ENCODE results near the gene INAFM2. TPM values are rescaled to one million over a fixed set of nuclear protein-coding genes. Genes with fewer than 3 reads are reported as not detected.

INAFM2 gene
- total RNA-seq, 2 donors from 2014 or later, result 25.3 to 27.1 TPM

- no peak for DNase-seq (ENCODE audit: low spot score)
- intact Hi-C loops (cut with DNase I), result no loop called here
Measured at GRCh38 chr15:40285554-40286011, 37.9 kb upstream of the INAFM2 start.

- DNase-seq (ENCODE audit: low spot score), result no peak
- intact Hi-C loops (cut with DNase I), result no loop called here
Measured at GRCh38 chr15:40286061-40286532, 37.4 kb upstream of the INAFM2 start.

GRCh38 chr15:40286794-40287193 lies 36.7 kb upstream of the INAFM2 start:
- intact Hi-C loops (cut with DNase I), result no loop called here
- no peak for DNase-seq (ENCODE audit: low spot score)

DNA sequence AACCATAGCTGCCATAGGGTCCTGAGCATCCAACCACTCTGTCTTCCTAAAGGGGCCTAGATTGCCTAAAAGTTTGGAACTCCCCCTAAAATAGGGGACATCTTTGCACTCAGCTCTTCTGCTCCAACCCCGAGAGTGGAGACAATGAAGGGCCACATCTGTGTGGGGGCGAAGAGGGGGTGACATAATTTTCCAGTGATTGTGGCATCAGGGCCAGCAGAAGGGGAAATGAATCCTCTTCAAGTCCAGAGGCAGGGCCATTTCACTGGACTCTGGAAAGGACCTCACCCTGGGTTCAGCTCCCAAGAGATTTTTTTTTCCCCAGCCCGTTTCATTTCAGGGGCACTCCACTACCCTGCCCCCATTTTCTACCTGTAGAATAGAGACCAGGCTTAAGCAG lies 36.0 kb upstream of the INAFM2 start:
- intact Hi-C loops (cut with DNase I), result no loop called here
- no peak for DNase-seq (ENCODE audit: low spot score)

DNA sequence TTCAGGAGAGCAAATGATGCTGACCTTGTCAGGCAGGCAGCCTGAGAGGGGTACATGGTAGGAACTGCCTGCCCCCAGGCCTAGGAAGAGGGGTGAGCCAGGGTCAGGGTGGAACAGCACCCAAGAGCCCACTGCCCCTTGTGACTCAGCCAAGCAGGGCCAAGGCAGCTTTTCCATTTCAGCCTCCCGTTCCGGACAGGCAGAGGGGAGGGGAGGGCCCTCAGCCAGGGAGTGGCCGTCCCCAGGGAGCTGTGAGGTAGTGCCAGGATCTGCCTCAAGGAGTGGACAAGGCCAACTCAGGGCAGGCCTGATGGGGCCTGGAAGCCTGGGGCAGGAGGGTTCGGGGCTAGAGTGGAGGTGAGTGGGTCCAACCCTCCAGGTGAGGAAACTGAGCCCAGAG lies 35.5 kb upstream of the INAFM2 start:
- intact Hi-C loops (cut with DNase I), result no loop called here
- no peak for DNase-seq (ENCODE audit: low spot score)

GRCh38 chr15:40289140-40289775 lies 34.2 kb upstream of the INAFM2 start:
- intact Hi-C loops (cut with DNase I), result no loop called here
- DNase-seq (ENCODE audit: low spot score), result no peak

DNA sequence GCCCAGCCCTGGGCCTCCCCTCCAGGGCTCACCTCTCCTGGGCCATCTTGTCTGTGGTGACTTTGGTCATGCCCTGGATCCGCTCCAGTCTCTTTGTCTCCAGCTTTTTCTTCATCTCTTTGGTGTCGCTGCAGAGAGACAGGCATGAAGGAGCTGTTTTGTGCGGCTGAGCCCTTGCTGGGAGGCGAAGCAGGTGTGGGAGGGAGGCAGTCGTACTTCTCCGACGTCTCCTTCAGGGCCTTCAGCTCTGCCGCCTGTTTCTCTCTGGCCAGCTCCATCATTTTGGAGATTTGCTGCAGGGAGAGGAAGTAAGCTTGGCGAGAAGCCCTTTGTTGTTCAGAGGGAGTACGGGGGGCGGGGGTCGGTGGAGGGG lies 33.0 kb upstream of the INAFM2 start:
- no peak for DNase-seq (ENCODE audit: low spot score)
- intact Hi-C loops (cut with DNase I), result no loop called here

- no peak for DNase-seq (ENCODE audit: low spot score)
Measured at GRCh38 chr15:40290918-40291574, 32.4 kb upstream of the INAFM2 start.

DNA sequence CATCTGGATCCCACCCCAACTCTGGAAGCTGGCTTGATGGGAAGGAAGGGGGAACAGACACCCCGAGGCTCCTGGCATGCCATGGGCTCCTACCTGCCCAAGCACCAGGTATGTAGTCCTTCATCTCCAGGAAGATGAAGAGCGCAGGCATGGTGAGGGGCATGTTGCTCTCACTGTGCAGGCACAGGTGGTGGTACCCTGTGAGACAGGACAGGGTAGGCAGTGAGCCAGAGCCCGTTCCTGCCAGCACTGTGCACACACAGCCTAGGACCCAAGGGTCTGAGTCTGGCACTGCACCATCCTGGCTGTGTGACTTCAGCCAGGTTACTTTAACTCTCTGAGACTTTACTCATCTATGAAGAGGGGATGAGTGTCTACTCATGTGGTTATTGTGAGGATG lies 31.2 kb upstream of the INAFM2 start:
- intact Hi-C loops (cut with DNase I), result no loop called here
- DNase-seq (ENCODE audit: low spot score), result no peak

More at GRCh38 chr15:40290918-40291574, 32.4 kb upstream of the INAFM2 start:
- intact Hi-C loops (cut with DNase I), result no loop called here

- intact Hi-C loops (cut with DNase I), result no loop called here
- no peak for DNase-seq (ENCODE audit: low spot score)
Measured at GRCh38 chr15:40293006-40293405, 30.5 kb upstream of the INAFM2 start.

GRCh38 chr15:40293905-40294895 lies 29.3 kb upstream of the INAFM2 start:
- intact Hi-C loops (cut with DNase I), result no loop called here
- DNase-seq (ENCODE audit: low spot score), result no peak

DNA sequence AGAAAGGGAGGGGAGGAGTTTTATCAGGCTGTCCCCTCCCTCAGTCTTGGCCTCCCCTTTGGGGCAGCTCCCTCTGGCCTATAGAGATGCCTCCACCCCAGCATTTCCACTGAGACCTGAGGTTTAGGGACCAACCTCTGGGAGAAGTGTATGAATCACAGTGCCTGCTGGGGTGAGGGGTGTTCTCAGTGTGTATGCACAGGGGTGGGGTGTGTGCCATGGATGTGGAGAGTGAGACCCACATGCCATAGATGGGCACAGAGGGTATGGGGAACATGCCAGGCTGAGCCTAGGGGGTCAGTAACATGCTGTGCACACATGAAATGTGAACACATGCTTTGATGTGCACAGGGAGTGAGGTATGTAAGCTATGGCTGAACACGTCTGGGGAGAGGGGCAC lies 28.2 kb upstream of the INAFM2 start:
- intact Hi-C loops (cut with DNase I), result no loop called here
- DNase-seq (ENCODE audit: low spot score), result no peak

DNA sequence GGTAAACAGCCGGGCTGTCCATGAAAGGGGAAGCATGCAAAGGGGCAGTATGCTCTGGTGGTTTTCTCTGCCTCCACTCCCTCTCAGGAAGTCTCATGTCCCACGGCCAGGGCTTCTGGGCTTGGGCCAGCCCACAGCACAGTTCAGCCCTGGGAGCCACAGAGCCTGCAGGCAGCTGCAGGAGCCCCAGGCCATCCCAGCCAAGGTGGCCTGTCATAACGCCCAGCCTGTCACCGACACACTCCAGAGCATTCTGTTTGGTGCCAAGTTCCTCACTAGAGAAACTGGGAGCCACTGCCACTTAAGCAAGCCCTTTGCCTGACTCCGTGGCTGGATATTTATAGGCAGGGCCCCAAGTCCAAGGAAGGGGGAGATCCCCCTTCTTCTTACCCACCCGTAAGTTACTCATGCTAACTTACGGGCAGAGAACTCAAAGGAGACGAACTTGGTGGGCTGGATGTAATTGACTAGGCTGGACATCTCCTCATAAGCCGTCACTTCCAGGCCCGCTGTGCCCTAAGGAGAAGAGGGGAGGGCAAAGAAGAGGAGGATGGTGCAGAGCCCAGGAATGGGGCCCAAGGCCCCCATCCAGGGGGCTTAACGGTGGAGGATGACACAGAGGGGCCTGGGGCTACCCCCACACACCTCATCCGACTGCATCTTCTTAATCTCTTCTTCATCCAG lies 27.5 kb upstream of the INAFM2 start:
- DNase-seq (ENCODE audit: low spot score), result no peak
- intact Hi-C loops (cut with DNase I), result no loop called here

- intact Hi-C loops (cut with DNase I), result no loop called here
- DNase-seq (ENCODE audit: low spot score), result no peak
Measured at GRCh38 chr15:40296561-40297230, 26.8 kb upstream of the INAFM2 start.

GRCh38 chr15:40297356-40297755 lies 26.1 kb upstream of the INAFM2 start:
- intact Hi-C loops (cut with DNase I), result no loop called here
- DNase-seq (ENCODE audit: low spot score), result no peak

GRCh38 chr15:40298216-40298935 lies 25.1 kb upstream of the INAFM2 start:
- DNase-seq (ENCODE audit: low spot score), result no peak
- intact Hi-C loops (cut with DNase I), result no loop called here

- intact Hi-C loops (cut with DNase I), result no loop called here
- no peak for DNase-seq (ENCODE audit: low spot score)
Measured at GRCh38 chr15:40300367-40300766, 23.1 kb upstream of the INAFM2 start.

- DNase-seq (ENCODE audit: low spot score), result no peak
- intact Hi-C loops (cut with DNase I), result no loop called here
Measured at GRCh38 chr15:40300771-40301170, 22.7 kb upstream of the INAFM2 start.
